Stimulated activated CD8-positive, alpha-beta memory T cell treated with anti-CD3 and anti-CD28 coated beads, Interleukin-15, amount 100 ng/mL, for 24 hours (primary cell): ENCODE measurements around the gene NFE2L2.
"Not testable (repeated sequence)": the region's sequence is repeated elsewhere in the genome, so short reads cannot be mapped to it uniquely, and the experiment has no call there.

ENCODE experiments used
- DNase-seq: peaks from one replicate; pipeline ENCODE4 v3.0.0-alpha.2; 2020; ENCODE audit warnings: low read depth

NFE2L2 gene

GRCh38 chr2:177190941-177191340 lies 73.6 kb downstream of the NFE2L2 start:
- no peak for DNase-seq

GRCh38 chr2:177188482-177189469 lies 75.8 kb downstream of the NFE2L2 start:
- no peak for DNase-seq

- no peak for DNase-seq
These were observed 76.8 kb downstream of the NFE2L2 start for GRCh38 chr2:177187631-177188312.

GRCh38 chr2:177186038-177186437 lies 78.5 kb downstream of the NFE2L2 start:
- not testable (repeated sequence) for DNase-seq

GRCh38 chr2:177184606-177185005 lies 79.9 kb downstream of the NFE2L2 start:
- no peak for DNase-seq

- no peak for DNase-seq
These were observed 80.7 kb downstream of the NFE2L2 start for GRCh38 chr2:177183860-177184259.
